RWPE2 (cell line): ENCODE results near the gene PPCDC.
A peak's percentile ranks its signal among the peaks of the same experiment; 100 is the strongest.

Experiments
- ATAC-seq: fragments of 200-7000 bp; cut with Tn5 transposase; 3 replicates; pipeline ENCODE4 v1.9.1; 2021; ENCODE audit warnings: low read depth
- DNase-seq: peaks from one replicate; pipeline ENCODE4 v3.0.0-alpha.2; 2020; ENCODE audit warnings: low spot score
- H3K27ac ChIP-seq: fragments of 450-650 bp; 2 replicates; pipeline ENCODE4 v1.5.1; 2017; ENCODE audit warnings: mild to moderate bottlenecking; ENCODE audit not compliant: poor library complexity, severe bottlenecking
- H3K27me3 ChIP-seq: fragments of 250-450 bp; sonication (Bioruptor Pico); 2 replicates; pipeline ENCODE4 v1.5.1; 2021; ENCODE audit warnings: mild to moderate bottlenecking, moderate library complexity; ENCODE audit not compliant: insufficient read depth, poor library complexity, severe bottlenecking
- H3K36me3 ChIP-seq: fragments of 250-450 bp; sonication (Bioruptor Pico); 2 replicates; pipeline ENCODE4 v1.5.1; 2020; ENCODE audit warnings: low read depth, mild to moderate bottlenecking, moderate library complexity
- H3K4me1 ChIP-seq: fragments of 250-450 bp; sonication (Bioruptor Pico); 2 replicates; pipeline ENCODE4 v1.5.1; 2021; ENCODE audit warnings: mild to moderate bottlenecking, moderate library complexity; ENCODE audit not compliant: insufficient read depth, poor library complexity, severe bottlenecking
- H3K4me3 ChIP-seq: fragments of 250-450 bp; sonication (Bioruptor Pico); 2 replicates; pipeline ENCODE4 v1.5.1; 2021; ENCODE audit warnings: mild to moderate bottlenecking, moderate library complexity; ENCODE audit not compliant: severe bottlenecking
- H3K9me3 ChIP-seq: fragments of 250-450 bp; sonication (Bioruptor Pico); 2 replicates; pipeline ENCODE4 v1.5.1; 2021; ENCODE audit warnings: mild to moderate bottlenecking, moderate library complexity; ENCODE audit not compliant: severe bottlenecking
- CTCF ChIP-seq: fragments of 450-650 bp; IDR thresholded peaks from one replicate; pipeline ENCODE4 v1.5.1; 2017; ENCODE audit warnings: mild to moderate bottlenecking, moderate library complexity; ENCODE audit not compliant: poor library complexity, severe bottlenecking

PPCDC gene

GRCh38 chr15:75032395-75032794 lies 9.0 kb downstream of the PPCDC start:
- ATAC-seq (no peak), DNase-seq (no peak)
- no peaks in the 10 kb centered on the region for H3K27me3 ChIP-seq
- TF ChIP-seq CTCF = no peak
- no peaks in the 10 kb centered on the region for H3K9me3 ChIP-seq
- peak overlapping the region; percentile 12 for H3K27ac ChIP-seq
- H3K4me3 ChIP-seq = no peak overlapping the region
- H3K36me3 ChIP-seq = peaks cover 8% of the 10 kb centered on the region; the same call in 1 of the 2 replicates
- peaks cover 35% of the 10 kb centered on the region for H3K4me1 ChIP-seq

GRCh38 chr15:75033809-75034208 lies 10.4 kb downstream of the PPCDC start:
- H3K9me3 ChIP-seq = no peaks in the 10 kb centered on the region
- peaks cover 40% of the 10 kb centered on the region for H3K4me1 ChIP-seq
- no peak overlapping the region for H3K27ac ChIP-seq
- no peak for ATAC-seq
- no peak for DNase-seq
- no peak overlapping the region for H3K4me3 ChIP-seq
- H3K36me3 ChIP-seq = peaks cover 8% of the 10 kb centered on the region
- no peaks in the 10 kb centered on the region for H3K27me3 ChIP-seq
- no peak for TF ChIP-seq CTCF

- peaks cover 37% of the 10 kb centered on the region for H3K4me1 ChIP-seq
- no peak overlapping the region for H3K27ac ChIP-seq
These were observed 11.2 kb downstream of the PPCDC start for GRCh38 chr15:75034615-75035014.

GRCh38 chr15:75036212-75036616 lies 12.8 kb downstream of the PPCDC start:
- no peak overlapping the region for H3K4me3 ChIP-seq
- ATAC-seq (peak; percentile 91), DNase-seq (peak; percentile 94)
- H3K36me3 ChIP-seq = peaks cover 4% of the 10 kb centered on the region
- H3K4me1 ChIP-seq = peaks cover 29% of the 10 kb centered on the region
- peak overlapping the region; percentile 34 for H3K27ac ChIP-seq
- no peaks in the 10 kb centered on the region for H3K9me3 ChIP-seq
- TF ChIP-seq CTCF = no peak
- no peaks in the 10 kb centered on the region for H3K27me3 ChIP-seq

More at GRCh38 chr15:75034615-75035014, 11.2 kb downstream of the PPCDC start:
- TF ChIP-seq CTCF = no peak
- Histone ChIP-seq H3K36me3 (peaks cover 8% of the 10 kb centered on the region), H3K27me3 (no peaks in the 10 kb centered on the region), H3K9me3 (no peaks in the 10 kb centered on the region), H3K4me3 (no peak overlapping the region)
- DNase-seq = no peak
- ATAC-seq = no peak

- no peak for TF ChIP-seq CTCF
- Histone ChIP-seq H3K9me3 (no peaks in the 10 kb centered on the region), H3K27ac (no peak overlapping the region), H3K4me1 (peaks cover 19% of the 10 kb centered on the region), H3K36me3 (peaks cover 4% of the 10 kb centered on the region), H3K4me3 (no peak overlapping the region), H3K27me3 (no peaks in the 10 kb centered on the region)
- ATAC-seq (no peak), DNase-seq (no peak)
These were observed 14.3 kb downstream of the PPCDC start for GRCh38 chr15:75037685-75038084.
